ENCODE results near the gene RPN2. TPM values are rescaled to one million over a fixed set of nuclear protein-coding genes. Genes with fewer than 3 reads are reported as not detected.

RPN2 gene
- polyA plus RNA-seq, 3 donors: 169 to 215 (median 199) TPM

DNA sequence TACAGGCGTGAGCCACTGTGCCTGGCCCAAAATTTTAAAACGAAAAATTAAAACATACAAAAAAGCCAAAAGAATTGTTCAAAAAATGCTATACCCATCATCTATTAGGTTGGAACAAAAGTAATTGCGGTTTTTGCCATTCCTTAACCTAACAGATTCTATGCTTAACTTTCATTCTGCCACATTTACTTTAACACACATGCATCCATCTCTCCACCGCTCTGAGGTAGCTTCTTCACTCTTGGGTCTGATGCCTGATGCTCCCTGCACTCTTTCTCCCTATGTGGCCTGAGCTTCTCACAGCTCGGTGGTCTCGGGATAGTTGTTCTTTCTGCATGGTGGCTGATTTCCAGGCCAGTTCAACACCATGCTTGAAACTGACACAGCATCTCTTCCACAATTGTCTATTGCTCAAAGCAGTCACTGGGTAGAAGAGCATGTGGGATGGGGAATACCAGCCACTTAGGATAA, 105.6 kb downstream of the RPN2 start:
- Histone ChIP-seq H3K27me3 (ENCODE audit: control insufficient read depth in 2 of 2, insufficient read depth in 2 of 2, low read length in 2 of 2) (no peaks in the 10 kb centered on the region), H3K9ac (ENCODE audit: insufficient read depth, low read length, poor library complexity, severe bottlenecking) (no peak overlapping the region), H3K4me3 (replicated peaks in 1 of 3; ENCODE audit: low read depth in 2 of 3, low read length in 3 of 3) (no peak overlapping the region), H3K27ac (ENCODE audit: low read depth in 1 of 2, low read length in 2 of 2) (no peak overlapping the region), H4K20me1 (ENCODE audit: insufficient read depth, low read length) (no peaks in the 10 kb centered on the region), H3K36me3 (replicated peaks in 1 of 2; ENCODE audit: control insufficient read depth in 1 of 2, insufficient read depth in 2 of 2, low read length in 2 of 2) (no peaks in the 10 kb centered on the region), H3K9me3 (replicated peaks in 1 of 2; ENCODE audit: control insufficient read depth in 1 of 2, insufficient read depth in 1 of 2, low read length in 2 of 2) (no peaks in the 10 kb centered on the region), H2AFZ (ENCODE audit: insufficient read depth, low read depth, low read length, poor library complexity, severe bottlenecking) (no peak overlapping the region), H3K79me2 (ENCODE audit: insufficient read depth, low read length) (peaks cover 4% of the 10 kb centered on the region), H3K4me2 (replicated peaks; ENCODE audit: extremely low read depth, low read length, poor library complexity, severe bottlenecking) (no peak overlapping the region), H3K4me1 (ENCODE audit: control insufficient read depth in 1 of 2, insufficient read depth in 2 of 2, low read length in 2 of 2) (peaks cover 16% of the 10 kb centered on the region in 2 donors)
- peaks cover 0 to 5% (median 4%) of the 10 kb centered on the region in 7 donors for H3K9me3 Mint-ChIP-seq
- no peak overlapping the region for H3K4me3 Mint-ChIP-seq
- no peak for DNase-seq
- 97% methylated on average over 6 of the region's 6 CpGs for WGBS (ENCODE audit: insufficient coverage)
- TF ChIP-seq, protein P1, sequence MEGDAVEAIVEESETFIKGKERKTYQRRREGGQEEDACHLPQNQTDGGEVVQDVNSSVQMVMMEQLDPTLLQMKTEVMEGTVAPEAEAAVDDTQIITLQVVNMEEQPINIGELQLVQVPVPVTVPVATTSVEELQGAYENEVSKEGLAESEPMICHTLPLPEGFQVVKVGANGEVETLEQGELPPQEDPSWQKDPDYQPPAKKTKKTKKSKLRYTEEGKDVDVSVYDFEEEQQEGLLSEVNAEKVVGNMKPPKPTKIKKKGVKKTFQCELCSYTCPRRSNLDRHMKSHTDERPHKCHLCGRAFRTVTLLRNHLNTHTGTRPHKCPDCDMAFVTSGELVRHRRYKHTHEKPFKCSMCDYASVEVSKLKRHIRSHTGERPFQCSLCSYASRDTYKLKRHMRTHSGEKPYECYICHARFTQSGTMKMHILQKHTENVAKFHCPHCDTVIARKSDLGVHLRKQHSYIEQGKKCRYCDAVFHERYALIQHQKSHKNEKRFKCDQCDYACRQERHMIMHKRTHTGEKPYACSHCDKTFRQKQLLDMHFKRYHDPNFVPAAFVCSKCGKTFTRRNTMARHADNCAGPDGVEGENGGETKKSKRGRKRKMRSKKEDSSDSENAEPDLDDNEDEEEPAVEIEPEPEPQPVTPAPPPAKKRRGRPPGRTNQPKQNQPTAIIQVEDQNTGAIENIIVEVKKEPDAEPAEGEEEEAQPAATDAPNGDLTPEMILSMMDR (IDR thresholded peaks at IDR 0.05): no peak
- H3K27ac Mint-ChIP-seq: no peak overlapping the region
- H3K27me3 Mint-ChIP-seq (ENCODE audit: low read depth in 3 of 3): peaks cover 0 to 9% (median 5%) of the 10 kb centered on the region in 3 donors
- H3K4me1 Mint-ChIP-seq: peaks cover 25% of the 10 kb centered on the region
- intact Hi-C loops (cut with micrococcal nuclease): no loop called here
- peaks cover 3 to 5% of the 10 kb centered on the region in 2 donors for H3K36me3 Mint-ChIP-seq

- Histone ChIP-seq H3K4me2 (replicated peaks; ENCODE audit: extremely low read depth, low read length, poor library complexity, severe bottlenecking) (no peak overlapping the region), H3K27ac (ENCODE audit: low read depth in 1 of 2, low read length in 2 of 2) (no peak overlapping the region), H3K79me2 (ENCODE audit: insufficient read depth, low read length) (peaks cover 15% of the 10 kb centered on the region), H2AFZ (ENCODE audit: insufficient read depth, low read depth, low read length, poor library complexity, severe bottlenecking) (no peak overlapping the region), H3K4me1 (ENCODE audit: control insufficient read depth in 1 of 2, insufficient read depth in 2 of 2, low read length in 2 of 2) (peaks cover 26 to 27% of the 10 kb centered on the region in 2 donors), H3K9ac (ENCODE audit: insufficient read depth, low read length, poor library complexity, severe bottlenecking) (no peak overlapping the region), H4K20me1 (ENCODE audit: insufficient read depth, low read length) (no peaks in the 10 kb centered on the region), H3K27me3 (ENCODE audit: control insufficient read depth in 2 of 2, insufficient read depth in 2 of 2, low read length in 2 of 2) (no peaks in the 10 kb centered on the region), H3K9me3 (replicated peaks in 1 of 2; ENCODE audit: control insufficient read depth in 1 of 2, insufficient read depth in 1 of 2, low read length in 2 of 2) (no peaks in the 10 kb centered on the region), H3K36me3 (replicated peaks in 1 of 2; ENCODE audit: control insufficient read depth in 1 of 2, insufficient read depth in 2 of 2, low read length in 2 of 2) (no peaks in the 10 kb centered on the region), H3K4me3 (replicated peaks in 1 of 3; ENCODE audit: low read depth in 2 of 3, low read length in 3 of 3) (no peak overlapping the region)
- H3K9me3 Mint-ChIP-seq: peaks cover 0 to 5% (median 4%) of the 10 kb centered on the region in 7 donors
- intact Hi-C loops (cut with micrococcal nuclease): no loop called here
- peaks cover 3 to 5% of the 10 kb centered on the region in 2 donors for H3K36me3 Mint-ChIP-seq
- TF ChIP-seq, protein P1 (IDR thresholded peaks at IDR 0.05): no peak
- peaks cover 35% of the 10 kb centered on the region for H3K4me1 Mint-ChIP-seq
- peaks cover 0 to 7% (median 5%) of the 10 kb centered on the region in 3 donors for H3K27me3 Mint-ChIP-seq (ENCODE audit: low read depth in 3 of 3)
- no peak overlapping the region for H3K4me3 Mint-ChIP-seq
- no peak overlapping the region for H3K27ac Mint-ChIP-seq
- 84% methylated on average over 8 of the region's 12 CpGs for WGBS (ENCODE audit: insufficient coverage)
- DNase-seq: no peak
Observed at GRCh38 chr20:37285664-37286374, 106.7 kb downstream of the RPN2 start.

Measured in CD14-positive monocyte (primary cell).